DND-41 (cell line): ENCODE data around the gene RGCC.

Source experiments
- ATAC-seq: fragments of 200-7000 bp; cut with Tn5 transposase; 3 replicates; pipeline ENCODE4 v1.9.1; 2021; ENCODE audit warnings: low read depth; ENCODE audit not compliant: insufficient read depth
- DNase-seq: peaks from one replicate; pipeline ENCODE4 v3.0.0-alpha.2; 2020
- H2AFZ ChIP-seq: 2 replicates; pipeline ENCODE4 v1.6.0; 2012; ENCODE audit warnings: low read depth, low read length
- H3K27ac ChIP-seq: 2 replicates; pipeline ENCODE4 v1.5.1; 2012; ENCODE audit warnings: low read length, inconsistent platforms
- H3K27me3 ChIP-seq: fragments of 200-600 bp; sonication (generic); 2 replicates; pipeline ENCODE4 v1.6.0; 2012; ENCODE audit warnings: low read length, mild to moderate bottlenecking, inconsistent platforms; ENCODE audit not compliant: insufficient read depth, poor library complexity
- H3K36me3 ChIP-seq: 2 replicates; pipeline ENCODE4 v1.5.1; 2012; ENCODE audit warnings: low read length, inconsistent platforms; ENCODE audit not compliant: insufficient read depth
- H3K4me1 ChIP-seq: 2 replicates; pipeline ENCODE4 v1.5.1; 2012; ENCODE audit warnings: mild to moderate bottlenecking, low read length; ENCODE audit not compliant: insufficient read depth
- H3K4me2 ChIP-seq: 2 replicates; pipeline ENCODE4 v1.6.0; 2012; ENCODE audit warnings: mild to moderate bottlenecking, moderate library complexity, low read length, inconsistent platforms; ENCODE audit not compliant: insufficient read depth
- H3K4me3 ChIP-seq, 2 experiments: fragments of 200-600 bp in 1 of 2; shearing (Covaris generic) in 1 of 2; 2 replicates each; pipeline ENCODE4 v1.5.1; 2012 to 2016; ENCODE audit warnings: inconsistent platforms in 2 of 2, low read length in 2 of 2, mild to moderate bottlenecking in 2 of 2, low read depth in 1 of 2, moderate library complexity in 1 of 2
- H3K79me2 ChIP-seq: 2 replicates; pipeline ENCODE4 v1.6.0; 2012; ENCODE audit warnings: low read length, inconsistent platforms; ENCODE audit not compliant: insufficient read depth
- H3K9ac ChIP-seq: 2 replicates; pipeline ENCODE4 v1.6.0; 2012; ENCODE audit warnings: low read depth, mild to moderate bottlenecking, inconsistent platforms, low read length, moderate library complexity
- H3K9me3 ChIP-seq: 2 replicates; pipeline ENCODE4 v1.5.1; 2012; ENCODE audit warnings: low read length, moderate library complexity, mild to moderate bottlenecking, inconsistent platforms; ENCODE audit not compliant: insufficient read depth, severe bottlenecking
- H4K20me1 ChIP-seq: 2 replicates; pipeline ENCODE4 v1.6.0; 2012; ENCODE audit warnings: low read length; ENCODE audit not compliant: insufficient read depth
- EZH2 ChIP-seq: IDR thresholded peaks from 3 replicates; pipeline ENCODE4 v1.6.1; 2012; ENCODE audit warnings: borderline replicate concordance, low read depth, mild to moderate bottlenecking, moderate library complexity, low read length, inconsistent platforms; ENCODE audit not compliant: severe bottlenecking
- TF ChIP-seq, protein P1 (sequence below): IDR thresholded peaks from 2 replicates; pipeline ENCODE4 v1.5.1; 2012; ENCODE audit warnings: borderline replicate concordance, low read length, moderate library complexity, mild to moderate bottlenecking; ENCODE audit not compliant: poor library complexity, severe bottlenecking; ENCODE audit errors: extremely low read depth

RGCC gene

DNA sequence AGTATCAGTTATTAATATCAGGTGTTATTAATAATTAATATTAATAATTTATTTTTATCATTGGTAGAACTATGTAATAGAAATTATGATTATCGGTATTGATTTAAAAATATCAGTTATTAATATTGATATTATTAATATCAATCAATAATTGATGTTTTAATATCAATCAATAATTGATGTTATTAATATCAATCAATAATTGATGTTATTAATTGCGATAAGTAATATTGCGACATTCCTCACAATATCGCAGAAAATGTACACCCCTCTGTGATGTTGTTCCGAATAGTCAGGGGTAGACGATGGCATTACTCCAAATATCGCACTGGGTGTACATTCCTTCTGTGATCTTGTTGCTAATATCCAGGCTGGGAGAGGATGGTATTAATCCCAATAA, 3.7 kb upstream of the RGCC start:
- Histone ChIP-seq H3K36me3 (no peaks in the 10 kb centered on the region), H3K27ac (no peak overlapping the region), H3K9ac (no peak overlapping the region), H3K79me2 (no peaks in the 10 kb centered on the region), H3K27me3 (no peaks in the 10 kb centered on the region), H3K4me1 (no peaks in the 10 kb centered on the region), H3K4me2 (no peak overlapping the region), H2AFZ (no peak overlapping the region), H4K20me1 (no peaks in the 10 kb centered on the region), H3K4me3 (no peak overlapping the region), H3K9me3 (peaks cover 5% of the 10 kb centered on the region)
- ATAC-seq (peak; percentile 23; the same call in 1 of the 3 replicates), DNase-seq (no peak)
- TF ChIP-seq, protein P1, sequence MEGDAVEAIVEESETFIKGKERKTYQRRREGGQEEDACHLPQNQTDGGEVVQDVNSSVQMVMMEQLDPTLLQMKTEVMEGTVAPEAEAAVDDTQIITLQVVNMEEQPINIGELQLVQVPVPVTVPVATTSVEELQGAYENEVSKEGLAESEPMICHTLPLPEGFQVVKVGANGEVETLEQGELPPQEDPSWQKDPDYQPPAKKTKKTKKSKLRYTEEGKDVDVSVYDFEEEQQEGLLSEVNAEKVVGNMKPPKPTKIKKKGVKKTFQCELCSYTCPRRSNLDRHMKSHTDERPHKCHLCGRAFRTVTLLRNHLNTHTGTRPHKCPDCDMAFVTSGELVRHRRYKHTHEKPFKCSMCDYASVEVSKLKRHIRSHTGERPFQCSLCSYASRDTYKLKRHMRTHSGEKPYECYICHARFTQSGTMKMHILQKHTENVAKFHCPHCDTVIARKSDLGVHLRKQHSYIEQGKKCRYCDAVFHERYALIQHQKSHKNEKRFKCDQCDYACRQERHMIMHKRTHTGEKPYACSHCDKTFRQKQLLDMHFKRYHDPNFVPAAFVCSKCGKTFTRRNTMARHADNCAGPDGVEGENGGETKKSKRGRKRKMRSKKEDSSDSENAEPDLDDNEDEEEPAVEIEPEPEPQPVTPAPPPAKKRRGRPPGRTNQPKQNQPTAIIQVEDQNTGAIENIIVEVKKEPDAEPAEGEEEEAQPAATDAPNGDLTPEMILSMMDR: no peak
- TF ChIP-seq EZH2: no peak

DNA sequence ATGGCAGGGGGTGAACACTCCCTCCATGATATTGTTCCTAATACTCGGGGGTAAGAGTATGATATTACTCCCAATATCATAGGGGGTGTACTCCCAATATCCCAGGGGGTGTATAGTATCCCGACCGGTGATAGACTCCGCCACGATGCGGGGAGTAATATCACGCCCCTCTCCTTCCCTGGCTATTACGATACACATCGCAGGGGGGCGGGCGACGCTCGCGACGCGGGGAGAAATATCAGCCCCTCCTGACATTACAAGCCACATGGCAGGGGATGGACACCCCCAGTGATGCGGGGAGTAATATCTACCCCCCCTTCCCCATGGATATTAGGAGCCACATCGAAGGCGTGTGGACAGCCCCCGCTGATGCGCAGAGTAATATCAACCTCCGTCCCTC, 3.2 kb upstream of the RGCC start:
- Histone ChIP-seq H3K4me2 (no peak overlapping the region), H3K79me2 (no peaks in the 10 kb centered on the region), H3K27ac (no peak overlapping the region), H3K4me3 (no peak overlapping the region), H3K9ac (no peak overlapping the region), H3K4me1 (no peaks in the 10 kb centered on the region), H3K36me3 (no peaks in the 10 kb centered on the region), H4K20me1 (no peaks in the 10 kb centered on the region), H2AFZ (no peak overlapping the region), H3K27me3 (no peaks in the 10 kb centered on the region), H3K9me3 (peaks cover 5% of the 10 kb centered on the region)
- peak; percentile 36 for ATAC-seq
- no peak for DNase-seq
- no peak for TF ChIP-seq EZH2
- TF ChIP-seq, protein P1: no peak

DNA sequence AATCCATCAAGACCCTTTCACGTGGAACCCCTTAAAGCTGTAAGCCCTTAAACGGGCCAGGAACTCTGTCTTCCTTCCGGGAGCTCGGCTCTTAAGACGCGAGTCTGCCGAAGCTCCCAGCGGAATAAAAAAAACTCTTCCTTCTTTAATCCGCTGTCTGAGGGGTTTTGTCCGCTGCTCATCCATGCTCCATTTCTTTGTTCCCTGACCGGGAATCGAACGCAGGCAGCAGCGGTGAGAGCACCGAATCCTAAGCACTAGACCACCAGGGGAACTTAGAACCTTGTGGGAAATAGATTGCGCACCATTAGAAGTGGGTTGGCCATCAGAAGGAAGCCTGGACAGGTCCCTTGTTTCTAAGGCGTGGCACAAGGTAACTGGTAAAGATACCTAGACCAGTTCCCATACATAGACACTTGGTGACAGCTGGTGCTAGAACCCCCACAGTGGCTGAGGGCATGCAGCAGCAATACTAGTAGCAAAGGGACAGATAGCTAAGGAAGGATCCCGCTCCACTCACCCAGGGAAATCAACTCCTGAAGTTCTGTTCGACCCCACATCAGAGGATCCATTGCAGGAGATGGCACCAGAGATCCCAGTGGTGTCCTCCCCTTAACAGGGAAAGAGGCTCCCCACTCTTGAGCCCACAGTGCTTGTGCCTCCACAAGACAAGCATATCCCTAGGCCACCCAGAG, 1.5 kb upstream of the RGCC start:
- no peak for ATAC-seq
- Histone ChIP-seq H3K27ac (no peak overlapping the region), H2AFZ (no peak overlapping the region), H3K9ac (no peak overlapping the region), H3K79me2 (no peaks in the 10 kb centered on the region), H4K20me1 (no peaks in the 10 kb centered on the region), H3K4me1 (no peaks in the 10 kb centered on the region), H3K36me3 (no peaks in the 10 kb centered on the region), H3K9me3 (no peaks in the 10 kb centered on the region), H3K4me3 (no peak overlapping the region), H3K27me3 (no peaks in the 10 kb centered on the region), H3K4me2 (no peak overlapping the region)
- TF ChIP-seq, protein P1: no peak
- TF ChIP-seq EZH2: no peak
- no peak for DNase-seq
